Keratinocyte (primary cell): ENCODE measurements around the gene LARGE1. TPM values are rescaled to one million over a fixed set of nuclear protein-coding genes. Genes with fewer than 3 reads are reported as not detected.

ENCODE experiments used
- DNase-seq: peaks from one replicate; pipeline ENCODE4 v3.0.0-alpha.2; 2011; ENCODE audit warnings: low read depth, missing footprints, low spot score
- FAIRE-seq: peaks from 2 replicates; lab custom pipeline; 2011; peaks lifted over from hg19 to GRCh38; lab: Jason Lieb, UNC
- H2AFZ ChIP-seq: 2 replicates; pipeline ENCODE4 v1.6.0; 2012; ENCODE audit warnings: low read length, control low read depth, inconsistent platforms; ENCODE audit not compliant: control insufficient read depth
- H3K27ac ChIP-seq: 2 replicates; pipeline ENCODE4 v1.5.1; 2011; ENCODE audit warnings: low read length; ENCODE audit not compliant: control insufficient read depth, insufficient read depth
- H3K27me3 ChIP-seq: 3 replicates; pipeline ENCODE4 v1.6.0; 2011; ENCODE audit warnings: low read length; ENCODE audit not compliant: control insufficient read depth, insufficient read depth; ENCODE audit errors: extremely low read depth
- H3K36me3 ChIP-seq, 2 experiments: 2 replicates in 1 of 2; 3 replicates in 1 of 2; pipeline ENCODE4 v1.5.1; 2011; ENCODE audit warnings: low read length in 2 of 2, mild to moderate bottlenecking in 1 of 2; ENCODE audit not compliant: control insufficient read depth in 2 of 2, insufficient read depth in 2 of 2; ENCODE audit errors: extremely low read depth in 1 of 2
- H3K4me1 ChIP-seq: 3 replicates; pipeline ENCODE4 v1.5.1; 2011; ENCODE audit warnings: low read length; ENCODE audit not compliant: control insufficient read depth, insufficient read depth; ENCODE audit errors: extremely low read depth
- H3K4me2 ChIP-seq: 3 replicates; pipeline ENCODE4 v1.6.0; 2011; ENCODE audit warnings: low read depth, low read length; ENCODE audit not compliant: control insufficient read depth, insufficient read depth; ENCODE audit errors: extremely low read depth
- H3K4me3 ChIP-seq, 3 experiments: fragments of 200-600 bp in 1 of 3; sonication (generic) in 1 of 3; 2 replicates in 2 of 3; 3 replicates in 1 of 3; pipeline ENCODE4 v1.5.1; 2011 to 2016; ENCODE audit warnings: low read length in 3 of 3, mild to moderate bottlenecking in 3 of 3, control low read depth in 2 of 3, inconsistent platforms in 1 of 3, low read depth in 1 of 3, mixed read lengths in 1 of 3, mixed run types in 1 of 3, moderate library complexity in 1 of 3; ENCODE audit not compliant: control insufficient read depth in 2 of 3, insufficient read depth in 2 of 3; ENCODE audit errors: extremely low read depth in 1 of 3
- H3K79me2 ChIP-seq: 2 replicates; pipeline ENCODE4 v1.6.0; 2012; ENCODE audit warnings: low read length; ENCODE audit not compliant: control insufficient read depth, insufficient read depth
- H3K9ac ChIP-seq: 3 replicates; pipeline ENCODE4 v1.6.0; 2011; ENCODE audit warnings: low read length; ENCODE audit not compliant: control insufficient read depth, insufficient read depth; ENCODE audit errors: extremely low read depth
- H3K9me1 ChIP-seq: 3 replicates; pipeline ENCODE4 v1.6.0; 2011; ENCODE audit warnings: low read length; ENCODE audit not compliant: control insufficient read depth, insufficient read depth; ENCODE audit errors: extremely low read depth
- H3K9me3 ChIP-seq: 2 replicates; pipeline ENCODE4 v1.5.1; 2012; ENCODE audit warnings: low read depth, low read length; ENCODE audit not compliant: control insufficient read depth
- H4K20me1 ChIP-seq: 3 replicates; pipeline ENCODE4 v1.6.0; 2011; ENCODE audit warnings: low read length; ENCODE audit not compliant: control insufficient read depth, insufficient read depth; ENCODE audit errors: extremely low read depth
- EZH2 ChIP-seq: IDR thresholded peaks from one replicate; pipeline ENCODE4 v1.6.1; 2012; ENCODE audit warnings: inconsistent platforms, mild to moderate bottlenecking, low read length, moderate library complexity
- dilution Hi-C: fragments of 300-500 bp; cut with MboI; formaldehyde crosslinking; loops from one replicate; pipeline ENCODE4 v1.7.0; 2020; ENCODE audit warnings: low sequenced_read_pairs; ENCODE audit not compliant: extremely low pct_ligation_motif_present
- polyA plus RNA-seq, 5 experiments: library from polyadenylated mRNA; depleted of rRNA in 3 of 5; stranded (reverse) in 3 of 5; stranded (forward) in 1 of 5; unstranded in 1 of 5; fragments of >200 nt; gene quantifications; 1 replicate in 1 of 5; 2 replicates in 3 of 5; 3 replicates in 1 of 5; pipeline versions ENCODE4 v1.2.1 to v1.2.3, GENCODE V29; 2011 to 2012; ENCODE audit warnings: missing spikeins in 2 of 5, low read depth in 1 of 5, low replicate concordance in 1 of 5
- TF ChIP-seq, protein P1 (sequence below), 3 experiments: IDR thresholded peaks in 1 of 3; conservative IDR thresholded peaks in 1 of 3; optimal IDR thresholded peaks in 1 of 3; 2 replicates in 2 of 3; 3 replicates in 1 of 3; pipeline versions ENCODE3 to v1.5.1; 2011; ENCODE audit warnings: low read length in 3 of 3, mild to moderate bottlenecking in 3 of 3, moderate library complexity in 2 of 3, control low read depth in 1 of 3, inconsistent platforms in 1 of 3; ENCODE audit not compliant: insufficient read depth in 2 of 3; ENCODE audit errors: extremely low read depth in 1 of 3

Gene LARGE1
- polyA plus RNA-seq, 1 donor (not counting 4 experiments of a cell fraction or from before 2014, with no cell fraction given): 4.5 TPM

DNA sequence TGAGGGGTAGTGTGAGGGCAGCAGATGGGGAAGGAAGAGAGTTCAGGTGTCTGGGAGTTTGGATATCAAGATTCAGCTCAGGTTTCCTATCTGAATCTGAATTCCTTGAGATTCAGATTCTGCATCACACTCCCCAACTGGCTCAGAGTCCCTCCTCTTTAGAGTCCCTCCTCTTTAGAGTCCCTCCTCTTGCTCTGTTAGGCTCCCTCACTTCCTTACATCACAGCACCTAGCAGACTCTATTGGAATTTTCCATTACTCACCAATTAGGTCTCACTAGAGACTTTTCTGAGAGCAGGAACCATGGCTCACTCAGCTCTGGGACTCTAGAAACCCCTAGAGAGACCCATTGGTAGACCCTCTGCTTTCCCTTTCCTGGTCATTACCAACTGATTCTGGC, 558.7 kb downstream of the LARGE1 start:
- DNase-seq (no peak), FAIRE-seq (no peak)
- dilution Hi-C loops: no loop called here

GRCh38 chr22:33357981-33358399, 562.3 kb downstream of the LARGE1 start:
- H3K4me3 ChIP-seq: no peak overlapping the region
- TF ChIP-seq, protein P1, sequence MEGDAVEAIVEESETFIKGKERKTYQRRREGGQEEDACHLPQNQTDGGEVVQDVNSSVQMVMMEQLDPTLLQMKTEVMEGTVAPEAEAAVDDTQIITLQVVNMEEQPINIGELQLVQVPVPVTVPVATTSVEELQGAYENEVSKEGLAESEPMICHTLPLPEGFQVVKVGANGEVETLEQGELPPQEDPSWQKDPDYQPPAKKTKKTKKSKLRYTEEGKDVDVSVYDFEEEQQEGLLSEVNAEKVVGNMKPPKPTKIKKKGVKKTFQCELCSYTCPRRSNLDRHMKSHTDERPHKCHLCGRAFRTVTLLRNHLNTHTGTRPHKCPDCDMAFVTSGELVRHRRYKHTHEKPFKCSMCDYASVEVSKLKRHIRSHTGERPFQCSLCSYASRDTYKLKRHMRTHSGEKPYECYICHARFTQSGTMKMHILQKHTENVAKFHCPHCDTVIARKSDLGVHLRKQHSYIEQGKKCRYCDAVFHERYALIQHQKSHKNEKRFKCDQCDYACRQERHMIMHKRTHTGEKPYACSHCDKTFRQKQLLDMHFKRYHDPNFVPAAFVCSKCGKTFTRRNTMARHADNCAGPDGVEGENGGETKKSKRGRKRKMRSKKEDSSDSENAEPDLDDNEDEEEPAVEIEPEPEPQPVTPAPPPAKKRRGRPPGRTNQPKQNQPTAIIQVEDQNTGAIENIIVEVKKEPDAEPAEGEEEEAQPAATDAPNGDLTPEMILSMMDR (optimal IDR thresholded peaks at IDR 0.05 in 1 of 3, IDR thresholded peaks at IDR 0.05 in 1 of 3, conservative IDR thresholded peaks at IDR 0.05 in 1 of 3; ENCODE audit: extremely low read depth in 1 of 3, insufficient read depth in 2 of 3, low read length in 3 of 3): no peak
- TF ChIP-seq EZH2: no peak
- no peak overlapping the region for H2AFZ ChIP-seq
- no peaks in the 10 kb centered on the region for H4K20me1 ChIP-seq
- FAIRE-seq: no peak
- H3K36me3 ChIP-seq: no peaks in the 10 kb centered on the region
- H3K4me2 ChIP-seq: no peak overlapping the region
- H3K9me1 ChIP-seq: no peaks in the 10 kb centered on the region
- H3K27ac ChIP-seq: no peak overlapping the region
- H3K27me3 ChIP-seq: no peaks in the 10 kb centered on the region
- no peak for DNase-seq
- H3K4me1 ChIP-seq: no peaks in the 10 kb centered on the region
- H3K9me3 ChIP-seq: no peaks in the 10 kb centered on the region
- no peaks in the 10 kb centered on the region for H3K79me2 ChIP-seq
- dilution Hi-C loops: no loop called here
- no peak overlapping the region for H3K9ac ChIP-seq

More for the DNA sequence above, 558.7 kb downstream of the LARGE1 start:
- Histone ChIP-seq H3K36me3 (no peaks in the 10 kb centered on the region), H2AFZ (no peak overlapping the region), H3K79me2 (no peaks in the 10 kb centered on the region), H3K4me1 (no peaks in the 10 kb centered on the region), H4K20me1 (no peaks in the 10 kb centered on the region), H3K4me3 (no peak overlapping the region), H3K9me3 (no peaks in the 10 kb centered on the region), H3K9ac (no peak overlapping the region), H3K4me2 (no peak overlapping the region), H3K27ac (no peak overlapping the region), H3K9me1 (no peaks in the 10 kb centered on the region), H3K27me3 (no peaks in the 10 kb centered on the region)
- TF ChIP-seq, protein P1 (optimal IDR thresholded peaks at IDR 0.05 in 1 of 3, IDR thresholded peaks at IDR 0.05 in 1 of 3, conservative IDR thresholded peaks at IDR 0.05 in 1 of 3; ENCODE audit: extremely low read depth in 1 of 3, insufficient read depth in 2 of 3, low read length in 3 of 3): no peak
- no peak for TF ChIP-seq EZH2
